ENCODE results near the gene USP19. TPM values are rescaled to one million over a fixed set of nuclear protein-coding genes. Genes with fewer than 3 reads are reported as not detected.

The USP19 gene
- total RNA-seq, 1 experiment from 2014 or later, result 64.4 TPM

DNA sequence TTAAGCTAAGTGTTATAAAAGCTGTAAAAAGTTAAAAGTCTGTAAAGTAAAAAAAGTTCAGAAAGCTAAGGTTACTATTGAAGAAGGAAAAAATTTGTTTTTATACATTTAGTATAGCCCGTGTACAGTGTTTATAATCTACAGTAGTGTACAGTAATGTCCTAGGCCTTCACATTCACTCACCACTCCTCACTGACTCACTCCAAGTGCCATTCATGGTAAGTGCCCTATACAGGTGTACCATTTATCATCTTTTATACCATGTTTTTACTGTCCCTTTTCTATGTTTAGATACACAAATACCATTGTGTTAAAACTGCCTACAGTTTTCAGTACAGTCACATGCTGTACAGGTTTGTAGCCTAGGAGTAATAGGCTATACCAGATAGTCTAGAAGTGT, 36.7 kb upstream of the USP19 start:
- DNase-seq, result no peak
- Histone ChIP-seq H3K4me3 (ENCODE audit: insufficient read depth, low read depth, low read length) (no peak overlapping the region), H3K27me3 (ENCODE audit: control insufficient read depth, insufficient read depth, low read length) (no peaks in the 10 kb centered on the region), H3K36me3 (replicated peaks; ENCODE audit: control insufficient read depth, insufficient read depth, low read length) (0 out of 2 replicates have a peak, but pooled peaks cover 2% of the 10 kb centered on the region)

DNA sequence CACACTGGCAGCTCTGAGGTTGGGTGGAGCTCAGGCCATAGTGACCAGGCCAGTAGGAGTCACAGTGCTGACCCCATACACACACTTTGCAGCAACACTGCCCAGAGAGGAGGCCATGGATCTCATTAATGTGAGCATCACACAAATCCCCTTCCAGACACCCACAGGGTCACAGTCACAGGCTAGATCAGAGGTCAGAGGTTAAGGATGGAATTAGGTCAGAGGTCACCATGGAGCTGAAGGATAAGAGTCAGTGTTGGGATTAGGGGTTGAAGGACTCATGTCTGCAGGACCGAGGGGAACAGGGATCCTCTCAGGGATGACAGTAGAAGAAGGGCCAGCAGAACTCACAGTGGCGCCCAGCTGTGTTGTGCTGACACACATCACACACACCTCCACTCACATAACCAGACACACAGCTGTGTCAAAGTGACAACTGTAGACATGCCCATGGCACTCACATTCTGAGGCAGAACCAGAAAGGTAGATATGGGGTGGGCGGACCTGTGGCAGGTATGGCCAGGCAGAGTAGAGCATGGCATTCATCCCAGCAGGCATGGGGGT, 32.8 kb upstream of the USP19 start:
- no peak for DNase-seq
- H3K27me3 ChIP-seq (ENCODE audit: control insufficient read depth, insufficient read depth, low read length), result no peaks in the 10 kb centered on the region; the same call in 1 of the 2 replicates
- no peaks in the 10 kb centered on the region for H3K36me3 ChIP-seq (replicated peaks; ENCODE audit: control insufficient read depth, insufficient read depth, low read length)
- no peak overlapping the region for H3K4me3 ChIP-seq (ENCODE audit: insufficient read depth, low read depth, low read length)

DNA sequence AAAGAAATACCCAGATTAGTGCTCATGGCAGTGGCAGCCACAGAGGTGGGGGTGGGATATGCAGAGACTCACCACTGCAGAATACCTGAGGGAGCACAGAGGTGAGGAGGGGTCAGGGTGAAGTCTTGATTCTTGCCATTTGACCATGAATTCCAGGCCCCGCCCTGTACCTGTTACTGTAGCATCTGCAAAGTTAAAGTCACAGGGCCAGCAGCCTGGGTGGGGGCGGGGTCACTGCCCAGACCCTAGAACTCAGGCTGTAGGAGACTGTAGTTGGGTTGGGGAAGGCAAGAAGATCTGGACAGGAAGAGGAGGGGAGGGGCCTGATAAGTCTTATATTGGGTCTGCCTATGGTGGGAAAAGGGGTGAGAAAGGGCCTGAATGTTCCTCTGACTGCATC, 31.0 kb upstream of the USP19 start:
- Histone ChIP-seq H3K4me3 (ENCODE audit: insufficient read depth, low read depth, low read length) (no peak overlapping the region), H3K36me3 (replicated peaks; ENCODE audit: control insufficient read depth, insufficient read depth, low read length) (no peaks in the 10 kb centered on the region), H3K27me3 (ENCODE audit: control insufficient read depth, insufficient read depth, low read length) (no peaks in the 10 kb centered on the region; the same call in 1 of the 2 replicates)
- no peak for DNase-seq

DNA sequence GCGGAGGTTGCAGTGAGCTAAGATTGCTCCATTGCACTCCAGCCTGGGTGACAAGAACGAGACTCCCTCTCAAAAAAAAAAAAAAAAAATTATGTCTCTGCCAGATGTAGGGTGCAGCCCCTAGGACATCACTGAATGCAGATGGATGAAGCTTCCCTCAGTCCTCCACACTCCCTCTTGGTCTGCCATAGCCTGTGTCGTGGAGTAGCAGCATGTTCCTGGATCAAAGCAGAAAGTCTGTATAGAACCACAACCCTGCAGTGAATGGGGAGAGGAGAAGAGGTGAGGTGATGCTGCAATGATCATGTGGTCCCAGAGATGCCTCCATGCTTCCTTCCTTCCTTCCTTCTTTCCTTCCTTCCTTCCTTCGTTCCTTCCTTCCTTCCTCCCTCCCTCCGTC, 27.5 kb upstream of the USP19 start:
- H3K4me3 ChIP-seq (ENCODE audit: insufficient read depth, low read depth, low read length), result no peak overlapping the region
- no peaks in the 10 kb centered on the region; the same call in 1 of the 2 replicates for H3K27me3 ChIP-seq (ENCODE audit: control insufficient read depth, insufficient read depth, low read length)
- no peaks in the 10 kb centered on the region for H3K36me3 ChIP-seq (replicated peaks; ENCODE audit: control insufficient read depth, insufficient read depth, low read length)
- DNase-seq, result no peak

DNA sequence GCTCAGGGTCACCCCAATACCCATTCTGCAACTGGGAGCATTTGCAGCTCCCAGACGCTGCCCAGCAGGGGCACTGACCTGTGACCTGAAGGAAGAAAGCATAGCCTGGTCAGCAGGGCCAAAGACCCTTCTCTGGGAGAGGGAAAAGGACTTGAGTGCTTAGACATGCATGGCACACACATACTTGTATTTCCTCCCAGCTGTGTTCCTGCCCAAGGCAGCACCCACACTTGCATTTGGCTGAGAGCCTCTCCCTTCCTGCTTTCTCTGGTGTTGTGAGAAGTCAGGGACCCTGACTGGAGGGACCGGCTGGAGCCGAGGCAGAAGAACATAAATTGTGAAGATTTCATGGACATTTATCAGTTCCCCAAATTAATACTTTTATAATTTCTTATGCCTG, 19.5 kb upstream of the USP19 start:
- no peak for DNase-seq
- Histone ChIP-seq H3K36me3 (replicated peaks; ENCODE audit: control insufficient read depth, insufficient read depth, low read length) (no peaks in the 10 kb centered on the region), H3K27me3 (ENCODE audit: control insufficient read depth, insufficient read depth, low read length) (no peaks in the 10 kb centered on the region), H3K4me3 (ENCODE audit: insufficient read depth, low read depth, low read length) (no peak overlapping the region)

DNA sequence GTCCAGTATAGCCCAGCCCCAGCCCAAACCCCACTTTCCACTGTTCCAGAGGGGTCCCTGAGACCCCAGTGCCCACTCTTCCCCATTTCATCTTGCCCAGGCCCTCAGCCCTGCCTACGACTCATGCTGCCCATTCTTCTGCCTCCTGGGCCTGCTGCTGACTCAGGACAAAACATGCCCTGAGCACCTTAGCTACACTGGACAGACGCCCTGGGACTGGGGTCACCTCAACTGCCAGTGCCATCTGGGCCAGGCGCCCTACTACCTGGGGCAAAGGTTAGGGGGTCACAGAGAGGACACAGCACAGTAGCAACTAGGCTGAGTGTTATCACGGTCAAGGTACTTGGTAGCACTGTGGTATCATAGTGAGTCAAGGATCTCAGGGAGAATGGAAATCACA, 14.9 kb upstream of the USP19 start:
- H3K27me3 ChIP-seq (ENCODE audit: control insufficient read depth, insufficient read depth, low read length), result no peaks in the 10 kb centered on the region
- DNase-seq, result no peak
- no peaks in the 10 kb centered on the region; the same call in 1 of the 2 replicates for H3K36me3 ChIP-seq (replicated peaks; ENCODE audit: control insufficient read depth, insufficient read depth, low read length)
- H3K4me3 ChIP-seq (ENCODE audit: insufficient read depth, low read depth, low read length), result no peak overlapping the region

DNA sequence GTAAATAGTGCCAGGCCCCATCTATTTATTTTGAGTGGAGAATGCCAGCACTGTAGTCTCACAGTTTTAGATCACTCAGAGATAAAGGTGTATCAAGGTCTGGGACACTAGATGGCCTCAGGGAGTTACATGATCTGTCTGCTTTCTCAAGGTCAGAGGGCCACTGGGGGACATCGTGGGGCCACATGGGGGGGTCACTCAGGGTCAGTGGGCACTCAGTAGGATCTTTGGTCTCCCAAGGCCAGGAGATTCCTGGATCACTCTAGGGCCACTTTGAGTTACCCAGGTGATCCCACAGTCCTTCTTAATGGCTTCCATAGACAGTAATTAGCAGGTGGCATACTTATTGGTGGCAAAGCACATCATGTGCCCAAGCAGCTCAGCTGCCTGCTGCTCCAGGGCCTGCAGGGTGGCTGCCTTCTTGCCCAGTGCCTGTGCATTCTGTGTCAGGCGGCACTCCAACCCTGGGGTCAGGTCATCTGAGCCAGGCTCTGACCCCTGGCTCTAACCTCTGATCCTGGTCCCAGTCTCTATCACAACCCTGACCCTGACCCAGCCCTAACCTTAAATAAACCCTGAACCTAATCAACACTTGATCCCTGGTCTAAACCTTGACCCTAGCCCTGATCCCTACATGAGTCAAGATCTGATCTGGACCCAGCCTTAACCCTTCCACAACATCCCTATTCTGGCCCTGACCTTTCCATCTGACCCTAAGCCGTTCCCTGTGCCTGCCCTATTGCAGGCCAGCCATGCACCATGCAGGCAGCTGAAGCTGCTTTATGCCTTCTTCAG, 14.0 kb upstream of the USP19 start:
- no peak overlapping the region for H3K4me3 ChIP-seq (ENCODE audit: insufficient read depth, low read depth, low read length)
- no peaks in the 10 kb centered on the region for H3K27me3 ChIP-seq (ENCODE audit: control insufficient read depth, insufficient read depth, low read length)
- no peaks in the 10 kb centered on the region; the same call in 1 of the 2 replicates for H3K36me3 ChIP-seq (replicated peaks; ENCODE audit: control insufficient read depth, insufficient read depth, low read length)
- peak; percentile 72 for DNase-seq

DNA sequence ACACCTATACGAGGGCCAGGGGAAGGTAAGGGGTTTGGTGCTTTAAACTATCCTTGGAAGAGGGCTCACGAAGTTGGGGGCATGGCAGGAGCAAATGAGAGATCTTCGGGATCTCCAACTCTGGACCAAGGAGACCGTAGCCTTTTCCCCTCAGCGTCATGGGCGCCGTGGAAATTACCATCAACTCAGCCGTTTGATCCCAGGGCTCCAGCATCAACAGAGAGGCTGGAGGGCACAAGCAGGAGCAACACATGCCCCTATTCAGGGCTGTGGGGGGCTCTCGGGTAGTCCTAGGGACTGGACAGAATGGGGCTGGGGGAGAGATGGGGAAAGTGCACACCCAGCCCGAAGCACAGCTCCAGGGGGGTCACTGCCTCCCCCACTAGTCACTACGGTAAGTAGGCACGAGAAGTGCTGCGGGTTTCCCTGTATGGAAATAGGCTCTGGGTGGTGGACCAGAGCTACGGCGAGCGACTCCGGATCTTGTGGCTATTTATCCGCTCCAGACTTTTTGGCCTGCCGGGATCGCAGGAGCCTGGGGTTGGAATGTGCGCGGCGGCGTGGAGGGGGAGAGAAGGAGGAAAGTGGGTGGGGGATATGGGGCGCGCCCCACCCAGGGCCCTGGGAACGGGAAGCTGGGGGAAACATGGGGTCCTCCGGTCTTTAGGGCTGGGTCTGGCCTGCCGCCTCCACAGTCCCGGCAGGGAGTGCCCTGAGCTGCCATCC, 12.8 kb upstream of the USP19 start:
- H3K36me3 ChIP-seq (replicated peaks; ENCODE audit: control insufficient read depth, insufficient read depth, low read length), result no peaks in the 10 kb centered on the region; the same call in 1 of the 2 replicates
- DNase-seq, result peak; percentile 94
- peak overlapping the region; percentile 71 for H3K4me3 ChIP-seq (ENCODE audit: insufficient read depth, low read depth, low read length)
- no peaks in the 10 kb centered on the region for H3K27me3 ChIP-seq (ENCODE audit: control insufficient read depth, insufficient read depth, low read length)

DNA sequence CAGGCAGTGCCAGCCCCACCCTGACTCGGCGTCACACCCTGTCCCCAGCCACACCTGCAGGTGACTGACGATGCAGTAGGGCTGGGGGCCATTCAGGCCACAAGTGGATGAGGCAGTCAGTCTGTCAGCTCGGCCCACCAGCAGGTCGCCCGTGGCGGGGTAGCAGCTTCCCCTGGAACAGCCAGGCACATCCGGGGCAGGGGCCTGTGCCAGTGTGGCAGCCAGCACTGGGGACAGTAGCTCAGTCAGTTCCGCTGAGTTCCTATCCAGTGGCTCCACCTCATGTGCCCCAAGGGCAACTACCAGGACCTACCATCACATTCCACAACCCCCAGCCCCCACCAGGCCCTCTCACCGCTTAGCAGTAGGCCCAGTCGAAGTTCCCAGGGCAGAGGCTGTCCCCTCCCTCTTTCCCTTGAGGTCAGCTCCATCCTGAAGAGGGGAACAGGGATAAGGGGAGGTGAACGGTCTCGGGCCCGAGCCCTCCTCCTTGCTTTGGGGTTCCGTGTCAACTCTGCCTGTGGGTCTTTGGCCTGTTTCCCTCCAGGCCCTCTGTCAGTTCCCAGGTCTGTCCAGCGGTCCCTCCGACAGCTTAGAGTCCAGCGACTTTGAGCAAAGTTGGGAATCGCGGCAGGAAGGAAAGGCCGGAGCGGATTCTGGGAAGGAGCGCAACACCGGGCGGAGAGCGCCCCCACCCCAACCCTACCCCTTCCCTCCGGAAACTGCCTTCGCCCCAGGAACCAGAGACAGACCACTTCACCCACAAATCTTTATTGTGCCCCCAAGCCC, 12.0 kb upstream of the USP19 start, which contains the start of gene LAMB2:
LAMB2 (minus strand) TSS at position 614 of the 789 bp plus-strand sequence; CDS start at position 431, 183 bp downstream.
- Histone ChIP-seq H3K4me3 (ENCODE audit: insufficient read depth, low read depth, low read length) (peak within 1 kb of the TSS; percentile 71), H3K36me3 (replicated peaks; ENCODE audit: control insufficient read depth, insufficient read depth, low read length) (no peaks in the 10 kb centered on the region; the same call in 1 of the 2 replicates), H3K27me3 (ENCODE audit: control insufficient read depth, insufficient read depth, low read length) (no peaks in the 10 kb centered on the region)
- peak; percentile 94 for DNase-seq

DNA sequence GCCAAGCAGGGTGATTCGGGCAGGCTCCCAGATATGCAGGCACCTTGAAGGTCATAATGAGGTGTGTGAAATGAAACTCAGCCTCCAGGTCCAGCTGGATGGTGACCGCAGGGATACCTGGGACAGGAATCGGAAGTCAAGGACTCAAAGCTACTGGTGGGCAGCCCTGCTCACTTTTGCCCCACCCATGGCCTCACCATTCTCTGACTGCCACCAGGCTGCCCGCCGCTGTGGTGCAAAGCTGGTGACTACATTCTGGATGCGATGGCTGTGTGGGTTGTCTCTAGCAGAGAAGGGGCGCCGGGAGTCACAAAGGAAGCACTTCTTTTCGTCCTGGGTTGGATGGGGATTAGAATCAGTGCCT, 11.4 kb upstream of the USP19 start:
- Histone ChIP-seq H3K4me3 (ENCODE audit: insufficient read depth, low read depth, low read length) (peak overlapping the region; percentile 71), H3K27me3 (ENCODE audit: control insufficient read depth, insufficient read depth, low read length) (no peaks in the 10 kb centered on the region), H3K36me3 (replicated peaks; ENCODE audit: control insufficient read depth, insufficient read depth, low read length) (no peaks in the 10 kb centered on the region; the same call in 1 of the 2 replicates)
- DNase-seq, result no peak

DNA sequence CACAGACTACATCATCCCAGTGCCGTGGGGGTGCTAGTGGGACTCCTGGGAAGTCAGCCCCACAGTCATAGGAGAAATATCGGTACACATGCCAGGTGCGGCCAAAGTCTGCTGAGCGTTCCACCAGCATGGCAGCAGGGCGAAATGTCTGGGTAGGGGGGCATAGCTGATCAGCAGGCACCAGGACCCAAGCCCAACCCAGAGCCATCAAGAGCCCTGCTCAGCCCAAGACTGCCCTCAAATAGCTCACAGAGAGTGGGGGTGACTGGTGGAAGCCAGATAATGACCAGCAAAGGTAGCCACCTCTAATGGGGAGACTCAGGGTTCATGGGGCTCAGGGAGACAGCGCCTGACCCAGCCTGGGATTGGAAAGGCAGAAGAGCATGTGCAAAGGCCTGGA, 11.0 kb upstream of the USP19 start:
- Histone ChIP-seq H3K4me3 (ENCODE audit: insufficient read depth, low read depth, low read length) (no peak overlapping the region), H3K36me3 (replicated peaks; ENCODE audit: control insufficient read depth, insufficient read depth, low read length) (no peaks in the 10 kb centered on the region; the same call in 1 of the 2 replicates), H3K27me3 (ENCODE audit: control insufficient read depth, insufficient read depth, low read length) (no peaks in the 10 kb centered on the region)
- no peak for DNase-seq

DNA sequence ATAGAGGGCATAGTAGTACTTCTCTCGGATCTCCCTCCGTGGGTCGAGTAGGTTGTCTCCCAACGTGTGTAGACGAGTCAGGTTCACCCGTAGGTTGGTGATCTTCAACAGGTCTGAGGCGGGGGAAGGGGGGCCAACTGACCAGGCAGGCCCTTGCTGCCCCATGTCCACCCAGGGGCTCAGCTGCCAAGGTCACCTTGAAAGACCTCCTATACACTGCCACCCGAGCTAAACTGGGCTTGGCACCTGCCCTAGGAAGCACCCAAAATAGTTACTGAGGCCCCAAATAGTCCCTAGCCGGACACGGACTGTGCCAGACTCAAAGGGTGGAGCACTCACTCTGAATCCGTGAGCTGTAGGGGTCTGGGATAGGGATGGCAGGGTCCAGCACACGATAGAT, 10.4 kb upstream of the USP19 start:
- no peak for DNase-seq

DNA sequence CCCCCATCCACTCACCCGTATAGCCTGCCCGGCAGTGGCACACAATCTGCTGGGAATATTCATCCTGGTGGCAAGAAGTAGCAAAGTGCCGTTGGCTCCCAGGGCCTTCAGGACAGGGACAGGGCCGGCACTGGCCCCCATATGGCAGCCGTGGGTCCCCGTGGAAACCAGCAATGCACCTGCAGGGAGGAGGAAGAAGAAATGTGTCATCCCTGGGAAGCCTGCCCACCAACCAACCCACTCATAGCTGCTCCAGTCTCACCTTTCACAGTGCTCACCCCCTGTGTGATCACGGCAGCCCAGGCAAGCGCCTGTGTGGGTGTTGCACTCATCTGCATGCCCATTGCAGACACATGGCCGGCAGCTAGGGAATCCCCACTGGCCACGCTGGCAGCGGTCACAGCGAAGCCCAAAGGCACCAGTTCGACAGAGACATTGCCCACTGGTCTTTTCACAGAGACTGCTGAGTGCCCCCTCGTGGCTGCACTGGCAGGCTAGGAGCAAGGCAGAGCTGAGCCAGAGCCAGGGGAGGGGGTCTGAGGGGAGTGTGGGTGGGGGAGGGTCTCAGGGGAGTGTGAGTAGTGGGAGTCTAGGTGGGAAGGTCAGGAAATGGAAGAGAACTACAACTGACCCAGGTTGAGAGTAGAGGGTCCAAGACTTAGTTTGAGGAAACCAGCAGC, 4.5 kb upstream of the USP19 start:
- Histone ChIP-seq H3K27me3 (ENCODE audit: control insufficient read depth, insufficient read depth, low read length) (no peaks in the 10 kb centered on the region), H3K4me3 (ENCODE audit: insufficient read depth, low read depth, low read length) (no peak overlapping the region), H3K36me3 (replicated peaks; ENCODE audit: control insufficient read depth, insufficient read depth, low read length) (peaks cover 10% of the 10 kb centered on the region)
- peak; percentile 69 for DNase-seq

More for the DNA sequence above, 10.4 kb upstream of the USP19 start:
- H3K27me3 ChIP-seq (ENCODE audit: control insufficient read depth, insufficient read depth, low read length), result no peaks in the 10 kb centered on the region
- no peak overlapping the region for H3K4me3 ChIP-seq (ENCODE audit: insufficient read depth, low read depth, low read length)
- no peaks in the 10 kb centered on the region; the same call in 1 of the 2 replicates for H3K36me3 ChIP-seq (replicated peaks; ENCODE audit: control insufficient read depth, insufficient read depth, low read length)

DNA sequence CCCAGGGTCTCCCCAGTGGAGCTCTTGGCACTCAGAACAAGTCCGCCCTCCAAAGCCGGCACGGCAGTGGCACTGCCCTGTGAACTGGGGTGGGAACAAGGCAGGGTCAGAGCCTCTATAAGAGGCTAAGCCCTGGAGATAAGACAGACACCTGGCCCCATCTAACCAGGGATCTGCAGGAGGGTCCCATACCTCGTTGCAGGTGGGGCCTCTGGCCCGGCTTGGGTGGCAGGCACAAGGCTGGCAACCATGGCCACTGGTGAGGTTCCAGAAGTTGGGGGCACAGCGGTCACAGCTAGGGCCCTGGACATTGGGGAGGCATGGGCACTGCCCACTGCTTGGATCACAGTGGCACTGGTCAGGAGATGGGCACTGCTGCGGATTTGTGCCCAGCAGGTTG, 3.6 kb upstream of the USP19 start:
- peaks cover 10% of the 10 kb centered on the region for H3K36me3 ChIP-seq (replicated peaks; ENCODE audit: control insufficient read depth, insufficient read depth, low read length)
- H3K27me3 ChIP-seq (ENCODE audit: control insufficient read depth, insufficient read depth, low read length), result no peaks in the 10 kb centered on the region
- DNase-seq, result no peak
- H3K4me3 ChIP-seq (ENCODE audit: insufficient read depth, low read depth, low read length), result no peak overlapping the region
